Liver (tissue), 3 donors: ENCODE data around the gene WNT7B.

Source experiments
- CTCF ChIP-seq: fragments of 150-350 bp; IDR thresholded peaks from 2 replicates; pipeline ENCODE4 v1.5.1; 2017; ENCODE audit warnings: improper control_type of control experiment, low read depth, low read length; ENCODE audit not compliant: missing input control
- EGR1 ChIP-seq, 2 donors: IDR thresholded peaks; 2 replicates each; pipeline ENCODE4 v1.6.1; 2016 to 2018; ENCODE audit warnings: antibody characterized with exemption in 2 of 2, low read depth in 2 of 2
- GABPA ChIP-seq, 2 donors: IDR thresholded peaks in 1 of 2; conservative IDR thresholded peaks in 1 of 2; 2 replicates each; pipeline ENCODE4 v1.6.1; 2016; ENCODE audit warnings: antibody characterized with exemption in 2 of 2, mild to moderate bottlenecking in 1 of 2, moderate library complexity in 1 of 2
- HNF4A ChIP-seq, 2 donors: conservative IDR thresholded peaks; 2 replicates each; pipeline ENCODE4 v1.6.1; 2016; ENCODE audit warnings: antibody characterized with exemption in 2 of 2, mild to moderate bottlenecking in 2 of 2
- REST ChIP-seq: IDR thresholded peaks from 2 replicates; pipeline ENCODE4 v1.6.1; 2016; ENCODE audit warnings: antibody characterized with exemption, mild to moderate bottlenecking
- TAF1 ChIP-seq: conservative IDR thresholded peaks from 2 replicates; pipeline ENCODE4 v1.6.1; 2016; ENCODE audit warnings: antibody characterized with exemption, mild to moderate bottlenecking
- YY1 ChIP-seq: IDR thresholded peaks from 2 replicates; pipeline ENCODE4 v1.6.1; 2016; ENCODE audit warnings: antibody characterized with exemption, mild to moderate bottlenecking
- donor health status: healthy.
- donor health status: healthy.

GRCh38 chr22:45905924-45906865 lies 70.8 kb downstream of the WNT7B start:
- TF ChIP-seq CTCF (no peak), EGR1 (IDR thresholded peaks at IDR 0.05; ENCODE audit: low read depth in 2 of 2) (no peak), GABPA (IDR thresholded peaks at IDR 0.05 in 1 of 2, conservative IDR thresholded peaks at IDR 0.05 in 1 of 2) (no peak), REST (no peak), HNF4A (conservative IDR thresholded peaks at IDR 0.05) (no peak), TAF1 (no peak), YY1 (no peak)
